ENCODE results near the gene MYB. TPM values are rescaled to one million over a fixed set of nuclear protein-coding genes. Genes with fewer than 3 reads are reported as not detected.

Gene MYB
- total RNA-seq, 1 experiment from 2014 or later = 8.3 TPM

DNA sequence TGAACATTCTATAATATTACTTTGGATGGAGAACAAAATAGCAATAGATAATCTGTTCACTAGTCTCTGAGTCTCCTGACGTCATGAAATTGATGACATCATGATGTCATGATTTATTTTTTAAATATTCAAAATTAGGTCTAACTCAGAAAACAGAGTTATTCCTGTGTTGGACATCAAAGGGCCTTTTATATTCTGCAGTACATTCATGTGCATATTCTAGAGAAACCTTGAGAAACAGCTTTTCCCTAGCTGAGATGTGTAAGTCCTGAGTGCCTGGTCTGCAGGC lies 53.3 kb downstream of the MYB start:
- Histone ChIP-seq H3K4me3 (ENCODE audit: low read depth, low read length, poor library complexity, severe bottlenecking) (no peak overlapping the region), H3K27me3 (replicated peaks; ENCODE audit: insufficient read depth, low read depth, low read length, poor library complexity) (no peaks in the 10 kb centered on the region), H3K4me1 (ENCODE audit: insufficient read depth, low read length, poor library complexity, severe bottlenecking) (no peaks in the 10 kb centered on the region), H3K36me3 (ENCODE audit: insufficient read depth, low read length, poor library complexity, severe bottlenecking) (no peaks in the 10 kb centered on the region), H3K9me3 (ENCODE audit: low read depth, low read length, poor library complexity, severe bottlenecking) (no peaks in the 10 kb centered on the region), H3K27ac (ENCODE audit: low read depth, low read length, poor library complexity, severe bottlenecking) (no peak overlapping the region)
- POLR2A ChIA-PET (ENCODE audit: low non-redundant PET) = no interaction called here
- TF ChIP-seq EZH2 (IDR thresholded peaks at IDR 0.05; ENCODE audit: borderline replicate concordance, low read depth, low read length, poor library complexity, severe bottlenecking) = no peak
- TF ChIP-seq, protein P1, sequence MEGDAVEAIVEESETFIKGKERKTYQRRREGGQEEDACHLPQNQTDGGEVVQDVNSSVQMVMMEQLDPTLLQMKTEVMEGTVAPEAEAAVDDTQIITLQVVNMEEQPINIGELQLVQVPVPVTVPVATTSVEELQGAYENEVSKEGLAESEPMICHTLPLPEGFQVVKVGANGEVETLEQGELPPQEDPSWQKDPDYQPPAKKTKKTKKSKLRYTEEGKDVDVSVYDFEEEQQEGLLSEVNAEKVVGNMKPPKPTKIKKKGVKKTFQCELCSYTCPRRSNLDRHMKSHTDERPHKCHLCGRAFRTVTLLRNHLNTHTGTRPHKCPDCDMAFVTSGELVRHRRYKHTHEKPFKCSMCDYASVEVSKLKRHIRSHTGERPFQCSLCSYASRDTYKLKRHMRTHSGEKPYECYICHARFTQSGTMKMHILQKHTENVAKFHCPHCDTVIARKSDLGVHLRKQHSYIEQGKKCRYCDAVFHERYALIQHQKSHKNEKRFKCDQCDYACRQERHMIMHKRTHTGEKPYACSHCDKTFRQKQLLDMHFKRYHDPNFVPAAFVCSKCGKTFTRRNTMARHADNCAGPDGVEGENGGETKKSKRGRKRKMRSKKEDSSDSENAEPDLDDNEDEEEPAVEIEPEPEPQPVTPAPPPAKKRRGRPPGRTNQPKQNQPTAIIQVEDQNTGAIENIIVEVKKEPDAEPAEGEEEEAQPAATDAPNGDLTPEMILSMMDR (conservative IDR thresholded peaks at IDR 0.05; ENCODE audit: low read depth, low read length) = no peak
- CTCF ChIA-PET = no interaction called here
- intact Hi-C loops (cut with micrococcal nuclease; ENCODE audit: unreplicated experiment) = no loop called here
- no peak for DNase-seq (ENCODE audit: low spot score)
- BruUV-seq (replicated peaks) = no TSS peak

DNA sequence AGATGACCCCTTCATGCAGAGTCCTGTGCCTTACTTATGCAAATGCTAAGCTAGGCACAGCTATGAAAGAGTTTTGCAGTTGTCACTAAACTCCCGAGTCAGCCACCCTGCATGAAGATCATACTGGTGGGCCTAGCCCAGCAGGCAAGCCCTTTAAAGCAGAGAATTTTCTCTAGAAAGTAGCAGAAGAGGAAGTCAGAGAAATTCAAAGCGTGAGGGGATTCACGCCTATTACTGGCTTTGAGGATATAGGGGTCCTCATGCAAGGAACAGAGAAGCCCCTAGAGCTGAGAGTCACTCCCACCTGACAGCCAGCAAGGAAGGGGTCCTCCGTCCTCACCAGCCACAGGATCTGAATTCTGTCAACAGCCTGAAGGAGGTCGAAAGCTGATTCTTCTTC lies 54.6 kb downstream of the MYB start:
- no TSS peak for BruUV-seq (replicated peaks)
- POLR2A ChIA-PET (ENCODE audit: low non-redundant PET) = no interaction called here

DNA sequence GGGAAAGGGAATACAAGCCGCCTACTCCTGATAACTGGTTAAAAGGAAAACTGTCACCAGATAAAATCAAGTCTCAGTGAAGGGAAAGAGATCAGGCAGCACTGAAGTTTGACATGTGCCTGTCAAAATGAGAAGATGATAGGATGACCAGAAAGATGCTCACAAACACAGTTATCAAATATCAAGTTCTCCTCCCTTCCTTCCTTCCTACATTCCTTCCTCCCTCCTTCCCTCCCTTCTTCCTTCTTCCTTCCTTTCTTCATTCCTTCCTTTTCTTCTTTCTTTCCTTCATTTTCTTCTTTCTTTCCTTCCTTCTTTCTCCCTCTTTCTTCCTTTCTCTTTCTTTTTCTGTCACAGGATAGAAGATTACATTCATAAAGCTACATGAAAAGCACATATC lies 55.2 kb downstream of the MYB start:
- TF ChIP-seq, protein P1 (conservative IDR thresholded peaks at IDR 0.05; ENCODE audit: low read depth, low read length) = no peak
- TF ChIP-seq EZH2 (IDR thresholded peaks at IDR 0.05; ENCODE audit: borderline replicate concordance, low read depth, low read length, poor library complexity, severe bottlenecking) = no peak
- no peak overlapping the region for H3K27ac ChIP-seq (ENCODE audit: low read depth, low read length, poor library complexity, severe bottlenecking)
- ChIA-PET CTCF (interaction anchor here (0.5 kb wide), 1 partner anchor 29 kb away, joined by 4 read pairs; no protein-coding TSS in a partner anchor), POLR2A (ENCODE audit: low non-redundant PET) (no interaction called here)
- BruUV-seq (replicated peaks) = no TSS peak
- no peaks in the 10 kb centered on the region for H3K27me3 ChIP-seq (replicated peaks; ENCODE audit: insufficient read depth, low read depth, low read length, poor library complexity)
- intact Hi-C loops (cut with micrococcal nuclease; ENCODE audit: unreplicated experiment) = no loop called here
- H3K4me3 ChIP-seq (ENCODE audit: low read depth, low read length, poor library complexity, severe bottlenecking) = no peak overlapping the region
- H3K9me3 ChIP-seq (ENCODE audit: low read depth, low read length, poor library complexity, severe bottlenecking) = no peaks in the 10 kb centered on the region
- H3K4me1 ChIP-seq (ENCODE audit: insufficient read depth, low read length, poor library complexity, severe bottlenecking) = no peaks in the 10 kb centered on the region
- no peak for DNase-seq (ENCODE audit: low spot score)
- no peaks in the 10 kb centered on the region for H3K36me3 ChIP-seq (ENCODE audit: insufficient read depth, low read length, poor library complexity, severe bottlenecking)

More for the DNA sequence above, 54.6 kb downstream of the MYB start:
- intact Hi-C loops (cut with micrococcal nuclease; ENCODE audit: unreplicated experiment) = no loop called here
- Histone ChIP-seq H3K4me3 (ENCODE audit: low read depth, low read length, poor library complexity, severe bottlenecking) (no peak overlapping the region), H3K4me1 (ENCODE audit: insufficient read depth, low read length, poor library complexity, severe bottlenecking) (no peaks in the 10 kb centered on the region), H3K27ac (ENCODE audit: low read depth, low read length, poor library complexity, severe bottlenecking) (no peak overlapping the region), H3K36me3 (ENCODE audit: insufficient read depth, low read length, poor library complexity, severe bottlenecking) (no peaks in the 10 kb centered on the region), H3K27me3 (replicated peaks; ENCODE audit: insufficient read depth, low read depth, low read length, poor library complexity) (no peaks in the 10 kb centered on the region), H3K9me3 (ENCODE audit: low read depth, low read length, poor library complexity, severe bottlenecking) (no peaks in the 10 kb centered on the region)
- CTCF ChIA-PET = no interaction called here
- no peak for TF ChIP-seq EZH2 (IDR thresholded peaks at IDR 0.05; ENCODE audit: borderline replicate concordance, low read depth, low read length, poor library complexity, severe bottlenecking)
- TF ChIP-seq, protein P1 (conservative IDR thresholded peaks at IDR 0.05; ENCODE audit: low read depth, low read length) = no peak
- DNase-seq (ENCODE audit: low spot score) = no peak
